Heart left ventricle (tissue), 16 donors: Measurements from ENCODE around the gene DEFB124. TPM values are rescaled to one million over a fixed set of nuclear protein-coding genes. Genes with fewer than 3 reads are reported as not detected.

Source experiments
- ATAC-seq, 4 donors: fragments of 200-7000 bp; cut with Tn5 transposase; one replicate each; pipeline ENCODE4 v1.9.1; 2020 to 2022; ENCODE audit warnings: moderate library complexity in 4 of 4, mild to moderate bottlenecking in 3 of 4, moderate number of reproducible peaks in 1 of 4
- DNase-seq, 5 donors: peaks; one replicate each; pipeline ENCODE4 v3.0.0-alpha.2; 2020
- H3K27ac ChIP-seq, 12 donors: fragments of 200-600 bp; sonication (generic) in 4 of 12; one replicate each; pipeline versions ENCODE4 v1.5.0 to v1.8.0; 2016 to 2022; ENCODE audit warnings: mild to moderate bottlenecking in 2 of 12
- H3K27me3 ChIP-seq, 9 donors: fragments of 200-600 bp; sonication (generic) in 2 of 9; one replicate each; pipeline versions ENCODE4 v1.5.1 to v1.8.0; 2016 to 2022; ENCODE audit warnings: mild to moderate bottlenecking in 3 of 9
- H3K36me3 ChIP-seq, 9 donors: fragments of 200-600 bp; sonication (generic) in 2 of 9; one replicate each; pipeline versions ENCODE4 v1.5.0 to v1.8.0; 2018 to 2022; ENCODE audit warnings: mild to moderate bottlenecking in 2 of 9
- H3K4me1 ChIP-seq, 12 donors: fragments of 200-600 bp; sonication (generic) in 4 of 12; one replicate each; pipeline versions ENCODE4 v1.5.0 to v1.8.0; 2016 to 2022; ENCODE audit warnings: mild to moderate bottlenecking in 3 of 12
- H3K4me3 ChIP-seq, 12 donors: fragments of 200-600 bp; sonication (generic) in 4 of 12; one replicate each; pipeline versions ENCODE4 v1.5.0 to v1.8.0; 2017 to 2022; ENCODE audit warnings: mild to moderate bottlenecking in 9 of 12, moderate library complexity in 4 of 12
- H3K9me3 ChIP-seq, 12 donors: fragments of 200-600 bp; sonication (generic) in 4 of 12; one replicate each; pipeline versions ENCODE4 v1.5.0 to v1.8.0; 2016 to 2022; ENCODE audit warnings: mild to moderate bottlenecking in 1 of 12
- POLR2A ChIP-seq, 2 donors: fragments of 450-650 bp; IDR thresholded peaks; one replicate each; pipeline ENCODE4 v1.6.1; 2017; ENCODE audit warnings: antibody characterized with exemption in 2 of 2, mild to moderate bottlenecking in 2 of 2, moderate library complexity in 2 of 2
- WGBS, 4 donors: extraction: QIAGEN DNeasy Blood & Tissue Kit in 2 of 4; methylation state at CpG; one replicate each; pipeline versions ENCODE4 v1.1.5 to v1.1.7; 2013 to 2018; 5-methylcytosine and 5-hydroxymethylcytosine counted together
- intact Hi-C, 10 donors: fragments of 100-400 bp; cut with DNase I; formaldehyde crosslinking; loops; one replicate each; pipeline versions ENCODE4 v1.11.1 to v1.14.2; 2022
- polyA plus RNA-seq, 2 donors: library from polyadenylated mRNA; stranded (reverse); fragments of 200-250 nt; gene quantifications; one replicate each; pipeline ENCODE4 v1.2.3, GENCODE V29; 2013
- total RNA-seq, 9 donors: library from RNA; depleted of rRNA in 2 of 9; stranded (reverse); fragments of >200 nt in 2 of 9; fragmentation: NEBNext Ultra II Directional in 3 of 9; extraction: Animal tissue kit (Norgen Biotek cat#: 25700) in 3 of 9; gene quantifications; one replicate each; pipeline versions ENCODE4 v1.1.0 to v1.2.4, GENCODE V29; 2016 to 2023
- TF ChIP-seq, protein P1 (sequence below), 12 donors: fragments of 200-600 bp; sonication (generic) in 4 of 12; IDR thresholded peaks; one replicate each; pipeline versions ENCODE4 v1.5.0 to v1.8.0; 2018 to 2022; ENCODE audit warnings: antibody characterized with exemption in 12 of 12, mild to moderate bottlenecking in 5 of 12
- donor health status: ischemic (EF 13 %, LVEDD 7.1; RV severe dilation, severe dysfunction).
- donor health status: healthy with polysubstance abuse.
- donor health status: DM: no; HTN: yes; CAD: no.
- donor health status: DM: no; HTN: no; CAD: no.
- donor health status: ischemic (EF 25% LVEDD 6.9; RV normal size, moderate dysfunction).
- donor health status: ischemic (EF 25% LVEDD 5.7; RV mildly dilated, moderate dysfunction).
- donor health status: healthy.
- donor health status: DM: yes; HTN: yes; CAD: no.
- donor health status: ischemic (EF 35%, LVEDD 5.7; RV mildly dilated, moderate dysfunction).
- donor health status: nonischemic (EF 11% LVEDD 7.7; RV severe dilation, severe dysfunction).
- donor health status: DM: yes; HTN: yes; CAD: no.
- donor health status: PGD.
- donor health status: ischemic (EF 29% LVEDD 5.4; RV normal size, mild dysfunction).
- donor health status: nonischemic (EF 23%, LVEDD 6.1; RV moderate dilation, normal function).

DEFB124 gene
- total and polyA plus RNA-seq, 11 donors = 0.76 TPM; not detected in 10

DNA sequence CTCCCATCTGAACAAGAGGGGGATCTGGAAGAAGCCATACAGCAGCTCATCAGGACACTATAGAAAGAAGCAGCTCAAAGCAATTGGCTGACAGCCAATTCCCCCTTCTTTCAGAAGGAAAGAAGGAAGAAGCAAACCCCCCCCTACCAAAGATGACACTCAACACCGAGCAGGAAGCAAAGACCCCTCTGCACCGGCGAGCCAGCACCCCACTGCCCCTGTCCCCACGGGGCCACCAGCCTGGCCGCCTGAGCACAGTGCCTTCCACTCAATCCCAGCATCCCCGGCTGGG lies 1.3 kb upstream of the DEFB124 start:
- TF ChIP-seq, protein P1, sequence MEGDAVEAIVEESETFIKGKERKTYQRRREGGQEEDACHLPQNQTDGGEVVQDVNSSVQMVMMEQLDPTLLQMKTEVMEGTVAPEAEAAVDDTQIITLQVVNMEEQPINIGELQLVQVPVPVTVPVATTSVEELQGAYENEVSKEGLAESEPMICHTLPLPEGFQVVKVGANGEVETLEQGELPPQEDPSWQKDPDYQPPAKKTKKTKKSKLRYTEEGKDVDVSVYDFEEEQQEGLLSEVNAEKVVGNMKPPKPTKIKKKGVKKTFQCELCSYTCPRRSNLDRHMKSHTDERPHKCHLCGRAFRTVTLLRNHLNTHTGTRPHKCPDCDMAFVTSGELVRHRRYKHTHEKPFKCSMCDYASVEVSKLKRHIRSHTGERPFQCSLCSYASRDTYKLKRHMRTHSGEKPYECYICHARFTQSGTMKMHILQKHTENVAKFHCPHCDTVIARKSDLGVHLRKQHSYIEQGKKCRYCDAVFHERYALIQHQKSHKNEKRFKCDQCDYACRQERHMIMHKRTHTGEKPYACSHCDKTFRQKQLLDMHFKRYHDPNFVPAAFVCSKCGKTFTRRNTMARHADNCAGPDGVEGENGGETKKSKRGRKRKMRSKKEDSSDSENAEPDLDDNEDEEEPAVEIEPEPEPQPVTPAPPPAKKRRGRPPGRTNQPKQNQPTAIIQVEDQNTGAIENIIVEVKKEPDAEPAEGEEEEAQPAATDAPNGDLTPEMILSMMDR (IDR thresholded peaks at IDR 0.05) = no peak
- no peak for TF ChIP-seq POLR2A (IDR thresholded peaks at IDR 0.05)
- H3K4me1 ChIP-seq = peaks cover 0 to 29% (median 9%) of the 10 kb centered on the region in 12 donors
- intact Hi-C loops = no loop called here
- H3K27ac ChIP-seq = peak overlapping the region in 9 of 12 donors; percentile 50 to 91 (median 76)
- DNase-seq (no peak), ATAC-seq (no peak)
- H3K27me3 ChIP-seq = peaks cover 0 to 26% (median 19%) of the 10 kb centered on the region in 9 donors
- no peaks in the 10 kb centered on the region for H3K36me3 ChIP-seq
- H3K4me3 ChIP-seq = peak overlapping the region in 11 of 12 donors; percentile 42 to 78 (median 62)
- H3K9me3 ChIP-seq = no peaks in the 10 kb centered on the region
- WGBS, 4 donors = 44 to 56% (median 50%) methylated on average over 5 to 6 of the region's 6 CpGs

GRCh38 chr20:31475472-31476293 lies 756 bp upstream of the DEFB124 start:
- DNase-seq = no peak

GRCh38 chr20:31474097-31474436 lies 860 bp downstream of the DEFB124 start:
- H3K4me3 ChIP-seq = peak overlapping the region in 2 of 12 donors; percentile 78

More at GRCh38 chr20:31475472-31476293, 756 bp upstream of the DEFB124 start:
- 5 to 16% (median 8%) methylated on average over 12 to 29 of the region's 29 CpGs for WGBS, 4 donors
- intact Hi-C loops = loop anchor here in 1 of 10 donors (2.0 kb wide), 1 partner anchor 21 kb away; no protein-coding TSS in a partner anchor
- Histone ChIP-seq H3K4me1 (peaks cover 0 to 29% (median 9%) of the 10 kb centered on the region in 12 donors), H3K9me3 (no peaks in the 10 kb centered on the region), H3K27me3 (peaks cover 0 to 26% (median 19%) of the 10 kb centered on the region in 9 donors), H3K4me3 (peak overlapping the region; percentile 42 to 78 (median 61)), H3K36me3 (no peaks in the 10 kb centered on the region), H3K27ac (peak overlapping the region; percentile 27 to 91 (median 76))
- peak in 2 of 4 donors; percentile 24 to 41 for ATAC-seq
- TF ChIP-seq, protein P1 (IDR thresholded peaks at IDR 0.05) = no peak

More at GRCh38 chr20:31474097-31474436, 860 bp downstream of the DEFB124 start:
- H3K4me1 ChIP-seq = peaks cover 0 to 29% (median 9%) of the 10 kb centered on the region in 12 donors
- 45 to 78% (median 61%) methylated on average over 2 of the region's 2 CpGs for WGBS, 4 donors
- DNase-seq = no peak
- H3K27ac ChIP-seq = peak overlapping the region in 5 of 12 donors; percentile 76 to 91 (median 82)
- H3K36me3 ChIP-seq = no peaks in the 10 kb centered on the region
- ATAC-seq = no peak
- intact Hi-C loops = loop anchor here in 1 of 10 donors (2.0 kb wide), 1 partner anchor 23 kb away; no protein-coding TSS in a partner anchor
- no peak for TF ChIP-seq POLR2A (IDR thresholded peaks at IDR 0.05)
- TF ChIP-seq, protein P1 (IDR thresholded peaks at IDR 0.05) = no peak
- peaks cover 0 to 26% (median 19%) of the 10 kb centered on the region in 9 donors for H3K27me3 ChIP-seq
- H3K9me3 ChIP-seq = no peaks in the 10 kb centered on the region
